ENCODE data around the gene SUV39H1.

The SUV39H1 gene

GRCh38 chrX:48694776-48695533, 1.6 kb upstream of the SUV39H1 start:
- no peak for TF ChIP-seq CTCF (conservative IDR thresholded peaks at IDR 0.05; ENCODE audit: low read depth, low read length)
- DNase-seq (ENCODE audit: low read depth): no peak
- H3K4me3 ChIP-seq (ENCODE audit: low read length): no peak overlapping the region

GRCh38 chrX:48695534-48695896, 1.0 kb upstream of the SUV39H1 start:
- no peak for DNase-seq (ENCODE audit: low read depth)
- peak overlapping the region; percentile 54 for H3K4me3 ChIP-seq (ENCODE audit: low read length)
- TF ChIP-seq CTCF (conservative IDR thresholded peaks at IDR 0.05; ENCODE audit: low read depth, low read length): no peak

- no peak for TF ChIP-seq CTCF (conservative IDR thresholded peaks at IDR 0.05; ENCODE audit: low read depth, low read length)
- H3K4me3 ChIP-seq (ENCODE audit: low read length): peak overlapping the region; percentile 54
- DNase-seq (ENCODE audit: low read depth): no peak
Measured at GRCh38 chrX:48695925-48696300, 621 bp upstream of the SUV39H1 start.

- no peak for DNase-seq (ENCODE audit: low read depth)
- peak overlapping the region; percentile 54 for H3K4me3 ChIP-seq (ENCODE audit: low read length)
- TF ChIP-seq CTCF (conservative IDR thresholded peaks at IDR 0.05; ENCODE audit: low read depth, low read length): no peak
Measured at GRCh38 chrX:48696909-48697727, 584 bp downstream of the SUV39H1 start.

GRCh38 chrX:48698306-48698705, 1.8 kb downstream of the SUV39H1 start:
- no peak for DNase-seq (ENCODE audit: low read depth)
- no peak for TF ChIP-seq CTCF (conservative IDR thresholded peaks at IDR 0.05; ENCODE audit: low read depth, low read length)
- H3K4me3 ChIP-seq (ENCODE audit: low read length): no peak overlapping the region

GRCh38 chrX:48700246-48700645, 3.7 kb downstream of the SUV39H1 start:
- no peak for TF ChIP-seq CTCF (conservative IDR thresholded peaks at IDR 0.05; ENCODE audit: low read depth, low read length)
- DNase-seq (ENCODE audit: low read depth): no peak
- H3K4me3 ChIP-seq (ENCODE audit: low read length): no peak overlapping the region
